A549 (cell line): ENCODE data around the gene CCDC187. TPM values are rescaled to one million over a fixed set of nuclear protein-coding genes. Genes with fewer than 3 reads are reported as not detected.
A peak's percentile ranks its signal among the peaks of the same experiment; 100 is the strongest.

Source experiments
- ATAC-seq, 2 experiments: fragments of 200-7000 bp in 1 of 2; fragments of >200 bp in 1 of 2; cut with Nextera tagmentation in 1 of 2; cut with Tn5 transposase in 1 of 2; 3 replicates each; pipeline versions ENCODE4 v1.8.0 to v1.9.1; 2018 to 2020; ENCODE audit warnings: mild to moderate bottlenecking in 1 of 2, moderate library complexity in 1 of 2
- CTCF ChIA-PET: fragments of 300-600 bp; sonication (Branson Sonifier 250); formaldehyde crosslinking; extraction: SDS; loops from one replicate; lab custom pipeline; 2021; ENCODE audit warnings: antibody characterized with exemption, inconsistent platforms; lab: Yijun Ruan, JAX
- POLR2A ChIA-PET: fragments of 350-600 bp; formaldehyde crosslinking; extraction: SDS; loops from one replicate; lab custom pipeline; 2021; ENCODE audit warnings: antibody characterized with exemption, inconsistent platforms; lab: Yijun Ruan, JAX
- DNase-seq, 2 experiments: peaks; one replicate each; pipeline versions ENCODE4 v3.0.0 to v3.0.0-alpha.2; 2011 to 2016; ENCODE audit warnings: low read depth in 1 of 2, low spot score in 1 of 2
- FAIRE-seq: peaks from 2 replicates; lab custom pipeline; 2011; peaks lifted over from hg19 to GRCh38; lab: Jason Lieb, UNC
- H3K27ac ChIP-seq, 2 experiments: fragments of >200 bp; sonication (Bioruptor Twin); formaldehyde crosslinking; 3 replicates each; pipeline ENCODE4 v1.5.1; 2016 to 2017
- H3K4me1 ChIP-seq: fragments of >200 bp; sonication (Bioruptor Twin); formaldehyde crosslinking; 3 replicates; pipeline ENCODE4 v1.6.1; 2016
- H3K4me2 ChIP-seq: fragments of >200 bp; sonication (Bioruptor Twin); formaldehyde crosslinking; 3 replicates; pipeline ENCODE4 v1.6.1; 2016
- H3K4me3 ChIP-seq: fragments of >200 bp; sonication (Bioruptor Twin); formaldehyde crosslinking; 3 replicates; pipeline ENCODE4 v1.5.1; 2016
- H3K9me3 ChIP-seq: fragments of >200 bp; sonication (Bioruptor Twin); formaldehyde crosslinking; 3 replicates; pipeline ENCODE4 v1.6.1; 2016
- CBX8 ChIP-seq: fragments of 200-600 bp; sonication (generic); IDR thresholded peaks from 2 replicates; pipeline ENCODE4 v1.6.1; 2016
- CTCF ChIP-seq: fragments of >200 bp; sonication (Bioruptor Twin); formaldehyde crosslinking; IDR thresholded peaks from 3 replicates; pipeline ENCODE4 v1.5.1; 2016
- EHF ChIP-seq: fragments of 250-450 bp; sonication (Bioruptor Pico); IDR thresholded peaks from 2 replicates; pipeline ENCODE4 v1.5.0; 2020; ENCODE audit warnings: mild to moderate bottlenecking
- EHMT2 ChIP-seq: fragments of 200-600 bp; sonication (generic); IDR thresholded peaks from 2 replicates; pipeline ENCODE4 v1.6.1; 2016; ENCODE audit warnings: antibody characterized with exemption, low read depth, mild to moderate bottlenecking, moderate library complexity
- ELK1 ChIP-seq: fragments of 150-350 bp; IDR thresholded peaks from 2 replicates; pipeline ENCODE4 v1.6.1; 2014; ENCODE audit warnings: low read depth, mild to moderate bottlenecking, low read length
- FOSB ChIP-seq: fragments of 250-450 bp; sonication (Bioruptor Pico); IDR thresholded peaks from 2 replicates; pipeline ENCODE4 v1.5.0; 2020; ENCODE audit warnings: mild to moderate bottlenecking, moderate library complexity
- FOSL2 ChIP-seq, 2 experiments: fragments of 450-650 bp in 1 of 2; fragments of >200 bp in 1 of 2; sonication (Bioruptor Twin) in 1 of 2; formaldehyde crosslinking; IDR thresholded peaks; 2 replicates each; pipeline versions ENCODE4 v1.5.0 to v1.6.1; 2016 to 2020; ENCODE audit warnings: mild to moderate bottlenecking in 1 of 2, moderate library complexity in 1 of 2
- FOXS1 ChIP-seq: fragments of 250-450 bp; sonication (Bioruptor Pico); IDR thresholded peaks from 2 replicates; pipeline ENCODE4 v1.5.0; 2020; ENCODE audit warnings: mild to moderate bottlenecking, moderate library complexity
- HDAC2 ChIP-seq: fragments of 200-600 bp; sonication (generic); IDR thresholded peaks from 2 replicates; pipeline ENCODE4 v1.6.1; 2016
- HOXB13 ChIP-seq: fragments of 250-450 bp; sonication (Bioruptor Pico); IDR thresholded peaks from 2 replicates; pipeline ENCODE4 v1.5.0; 2020; ENCODE audit warnings: low read depth, mild to moderate bottlenecking, moderate library complexity
- JUN ChIP-seq, 2 experiments: fragments of >200 bp; sonication (Bioruptor Twin); formaldehyde crosslinking; IDR thresholded peaks; 2 replicates in 1 of 2; 3 replicates in 1 of 2; pipeline ENCODE4 v1.6.1; 2016 to 2017
- KDM5A ChIP-seq: fragments of 200-600 bp; sonication (generic); IDR thresholded peaks from 2 replicates; pipeline ENCODE4 v1.6.1; 2016; ENCODE audit warnings: antibody characterized with exemption, mild to moderate bottlenecking
- MAFK ChIP-seq: fragments of 450-650 bp; IDR thresholded peaks from 2 replicates; pipeline ENCODE4 v1.6.1; 2014; ENCODE audit not compliant: partially characterized antibody
- NPAS2 ChIP-seq: fragments of 250-450 bp; sonication (Bioruptor Pico); IDR thresholded peaks from 2 replicates; pipeline ENCODE4 v1.8.0; 2022; ENCODE audit warnings: mild to moderate bottlenecking, moderate library complexity, borderline replicate concordance
- RAD21 ChIP-seq, 2 experiments: fragments of >200 bp in 1 of 2; sonication (Bioruptor Twin) in 1 of 2; formaldehyde crosslinking in 1 of 2; IDR thresholded peaks in 1 of 2; conservative IDR thresholded peaks in 1 of 2; 2 replicates in 1 of 2; 3 replicates in 1 of 2; pipeline ENCODE4 v1.6.1; 2012 to 2018; ENCODE audit warnings: inconsistent platforms in 1 of 2
- SMC3 ChIP-seq: fragments of >200 bp; sonication (Bioruptor Twin); formaldehyde crosslinking; IDR thresholded peaks from 3 replicates; pipeline ENCODE4 v1.6.1; 2018; ENCODE audit warnings: inconsistent platforms
- WGBS: methylation state at CpG from one replicate; pipeline ENCODE4 v1.1.6; 2017; ENCODE audit errors: missing lambda C conversion rate; 5-methylcytosine and 5-hydroxymethylcytosine counted together
- polyA plus RNA-seq, 4 experiments: library from polyadenylated mRNA; depleted of rRNA in 3 of 4; stranded (reverse); fragments of >200 nt; fragmentation: RNase III in 1 of 4; extraction: RNeasy Plus Mini Kit Qiagen cat#74134 plus additional on column Dnase treatment in 1 of 4; gene quantifications; 2 replicates in 3 of 4; 3 replicates in 1 of 4; pipeline ENCODE4 v1.2.3, GENCODE V29; 2011 to 2017

CCDC187 gene
- polyA plus RNA-seq, 2 of the 4 experiments (the other 2 are of a cell fraction): under 0.01 TPM; not detected in 1

GRCh38 chr9:136346927-136347465 is 43.1 kb upstream of the CCDC187 start:
- POLR2A ChIA-PET: interaction anchor here (2.5 kb wide), 1 partner anchor 16 kb away, joined by 25 read pairs; the partner anchor contains the start of gene DNLZ
- Histone ChIP-seq H3K9me3 (no peaks in the 10 kb centered on the region), H3K27ac (no peak overlapping the region), H3K4me3 (no peak overlapping the region), H3K4me1 (peaks cover 8% of the 10 kb centered on the region; the same call in 2 of the 3 replicates), H3K4me2 (no peak overlapping the region)
- CTCF ChIA-PET: interaction anchor here (1.3 to 3.6 kb wide), 7 partner anchors 10 to 68 kb away, joined by 3 to 19 read pairs (median 10); no protein-coding TSS in a partner anchor
- ATAC-seq (no peak), DNase-seq (no peak), FAIRE-seq (no peak)
- 92% methylated on average over 12 of the region's 20 CpGs for whole genome bisulfite sequencing
- TF ChIP-seq EHMT2 (no peak), ELK1 (no peak), MAFK (no peak), CBX8 (no peak), EHF (CRISPR knock-in tag) (no peak), KDM5A (no peak), FOXS1 (CRISPR knock-in tag) (no peak), HOXB13 (CRISPR knock-in tag) (no peak), HDAC2 (no peak), NPAS2 (CRISPR knock-in tag) (no peak)

GRCh38 chr9:136346157-136346481 is 42.2 kb upstream of the CCDC187 start:
- ATAC-seq: no peak; a peak in 2 of 6 replicates
- H3K4me1 ChIP-seq: peaks cover 8% of the 10 kb centered on the region; the same call in 2 of the 3 replicates
- no peak for FAIRE-seq
- no peak overlapping the region for H3K4me3 ChIP-seq
- WGBS: 73% methylated on average over 10 of the region's 10 CpGs
- no peak for DNase-seq
- H3K27ac ChIP-seq: peak overlapping the region in 1 of 2 experiments; percentile 73; a peak in 3 of 6 replicates
- no peaks in the 10 kb centered on the region for H3K9me3 ChIP-seq
- H3K4me2 ChIP-seq: peak overlapping the region; percentile 21; the same call in 2 of the 3 replicates
- POLR2A ChIA-PET: interaction anchor here (0.8 to 2.5 kb wide), 2 partner anchors 17 to 138 kb away, joined by 3 to 25 read pairs; partner anchors contain the start of gene DNLZ
- CTCF ChIA-PET: interaction anchor here (0.6 to 3.6 kb wide), 25 partner anchors 10 to 747 kb away, joined by 3 to 19 read pairs (median 4); partner anchors contain the start of genes CCDC187 and DNLZ
- 0 out of 3 replicates have a peak, but pooled peaks have one; percentile 1 for TF ChIP-seq SMC3
- TF ChIP-seq FOSL2 (IDR thresholded peaks at IDR 0.05): no peak
- TF ChIP-seq FOSL2 (CRISPR knock-in tag; IDR thresholded peaks at IDR 0.05): no peak

- Histone ChIP-seq H3K27ac (peak overlapping the region in 1 of 2 experiments; percentile 73; a peak in 3 of 6 replicates), H3K4me3 (no peak overlapping the region), H3K9me3 (no peaks in the 10 kb centered on the region), H3K4me2 (peak overlapping the region; percentile 21; the same call in 2 of the 3 replicates), H3K4me1 (peaks cover 8% of the 10 kb centered on the region; the same call in 2 of the 3 replicates)
- ChIA-PET POLR2A (interaction anchor here (0.6 to 2.5 kb wide), 3 partner anchors 18 to 138 kb away, joined by 3 to 25 read pairs (median 3); partner anchors contain the start of gene DNLZ), CTCF (interaction anchor here (0.5 to 3.6 kb wide), 30 partner anchors 9 to 747 kb away, joined by 3 to 19 read pairs (median 4); partner anchors contain the start of genes CCDC187, DNLZ and SNAPC4)
- DNase-seq: peak; percentile 52 to 57
- no peak for FAIRE-seq
- WGBS: 72% methylated on average over 26 of the region's 43 CpGs
- ATAC-seq: peak; percentile 70 to 87
- TF ChIP-seq FOSB: no peak
- TF ChIP-seq RAD21 (conservative IDR thresholded peaks at IDR 0.05 in 1 of 2, IDR thresholded peaks at IDR 0.05 in 1 of 2): peak; percentile 36 to 52
- TF ChIP-seq CTCF: peak; percentile 34; the same call in 2 of the 3 replicates
- TF ChIP-seq SMC3: peak; percentile 52
- TF ChIP-seq JUN (IDR thresholded peaks at IDR 0.05): no peak
Observed at GRCh38 chr9:136345281-136346156, 41.6 kb upstream of the CCDC187 start.
